HL-60 (cell line): ENCODE data around the gene DDX23.

ENCODE experiments used
- GABPA ChIP-seq: IDR thresholded peaks from 2 replicates; pipeline ENCODE4 v1.6.1; 2012; ENCODE audit warnings: low read depth
- POLR2AphosphoS5 ChIP-seq: IDR thresholded peaks from 2 replicates; pipeline ENCODE4 v1.6.1; 2012; ENCODE audit warnings: low read depth
- SPI1 ChIP-seq: IDR thresholded peaks from 2 replicates; pipeline ENCODE4 v1.6.1; 2012; ENCODE audit warnings: low read depth, mild to moderate bottlenecking, borderline replicate concordance
- TF ChIP-seq, protein P1 (sequence below): IDR thresholded peaks from one replicate; pipeline ENCODE4 v1.5.1; 2011; ENCODE audit warnings: low read length, control low read depth, inconsistent platforms; ENCODE audit not compliant: insufficient read depth
- TF ChIP-seq, protein P2 (sequence below): IDR thresholded peaks from 2 replicates; pipeline ENCODE4 v1.6.1; 2012; ENCODE audit warnings: low read depth; ENCODE audit not compliant: insufficient replicate concordance

DNA sequence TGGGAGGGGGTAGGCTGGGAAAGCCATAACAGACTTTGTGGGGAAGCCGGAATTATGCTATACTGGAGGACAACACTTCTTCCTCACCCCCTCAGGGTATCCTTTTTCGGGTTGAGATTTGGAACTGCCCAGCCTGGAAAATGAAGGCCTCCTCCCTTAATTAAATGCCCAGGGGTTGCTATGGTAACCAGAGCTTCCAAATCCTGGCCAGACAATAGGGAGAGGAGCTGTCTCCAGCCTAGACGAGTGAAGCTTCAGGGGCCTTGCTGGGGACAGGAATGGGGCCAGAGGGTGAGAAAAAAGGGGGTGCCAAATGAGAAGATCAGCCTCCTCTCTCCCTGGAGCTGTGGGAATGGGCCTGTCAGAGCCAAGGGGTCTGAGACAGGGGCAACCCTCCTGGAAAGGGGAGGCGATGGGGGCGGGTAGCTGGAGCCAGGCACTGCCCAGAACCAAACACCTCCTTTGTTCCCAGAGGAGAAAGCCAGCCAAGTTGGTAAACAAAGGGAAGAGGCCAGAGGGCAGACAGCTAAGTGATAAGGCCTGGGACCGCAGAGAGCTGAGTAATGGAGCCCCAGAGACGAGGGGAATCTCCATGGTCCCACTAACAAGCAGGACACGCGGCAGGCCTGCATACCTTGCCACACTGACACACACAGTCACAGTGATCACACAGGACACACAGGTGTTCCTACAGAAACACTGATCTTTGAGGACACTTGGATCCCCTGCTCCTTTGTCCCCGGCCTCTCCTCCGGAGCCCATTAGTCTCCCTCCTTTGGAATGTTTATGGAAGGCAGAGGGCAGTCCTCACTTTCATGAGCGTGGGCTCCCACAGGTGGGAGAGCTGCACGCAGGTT, 31.6 kb upstream of the DDX23 start:
- TF ChIP-seq, protein P1, sequence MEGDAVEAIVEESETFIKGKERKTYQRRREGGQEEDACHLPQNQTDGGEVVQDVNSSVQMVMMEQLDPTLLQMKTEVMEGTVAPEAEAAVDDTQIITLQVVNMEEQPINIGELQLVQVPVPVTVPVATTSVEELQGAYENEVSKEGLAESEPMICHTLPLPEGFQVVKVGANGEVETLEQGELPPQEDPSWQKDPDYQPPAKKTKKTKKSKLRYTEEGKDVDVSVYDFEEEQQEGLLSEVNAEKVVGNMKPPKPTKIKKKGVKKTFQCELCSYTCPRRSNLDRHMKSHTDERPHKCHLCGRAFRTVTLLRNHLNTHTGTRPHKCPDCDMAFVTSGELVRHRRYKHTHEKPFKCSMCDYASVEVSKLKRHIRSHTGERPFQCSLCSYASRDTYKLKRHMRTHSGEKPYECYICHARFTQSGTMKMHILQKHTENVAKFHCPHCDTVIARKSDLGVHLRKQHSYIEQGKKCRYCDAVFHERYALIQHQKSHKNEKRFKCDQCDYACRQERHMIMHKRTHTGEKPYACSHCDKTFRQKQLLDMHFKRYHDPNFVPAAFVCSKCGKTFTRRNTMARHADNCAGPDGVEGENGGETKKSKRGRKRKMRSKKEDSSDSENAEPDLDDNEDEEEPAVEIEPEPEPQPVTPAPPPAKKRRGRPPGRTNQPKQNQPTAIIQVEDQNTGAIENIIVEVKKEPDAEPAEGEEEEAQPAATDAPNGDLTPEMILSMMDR: no peak
- TF ChIP-seq POLR2AphosphoS5 (no peak), SPI1 (no peak), GABPA (no peak)
- TF ChIP-seq, protein P2, sequence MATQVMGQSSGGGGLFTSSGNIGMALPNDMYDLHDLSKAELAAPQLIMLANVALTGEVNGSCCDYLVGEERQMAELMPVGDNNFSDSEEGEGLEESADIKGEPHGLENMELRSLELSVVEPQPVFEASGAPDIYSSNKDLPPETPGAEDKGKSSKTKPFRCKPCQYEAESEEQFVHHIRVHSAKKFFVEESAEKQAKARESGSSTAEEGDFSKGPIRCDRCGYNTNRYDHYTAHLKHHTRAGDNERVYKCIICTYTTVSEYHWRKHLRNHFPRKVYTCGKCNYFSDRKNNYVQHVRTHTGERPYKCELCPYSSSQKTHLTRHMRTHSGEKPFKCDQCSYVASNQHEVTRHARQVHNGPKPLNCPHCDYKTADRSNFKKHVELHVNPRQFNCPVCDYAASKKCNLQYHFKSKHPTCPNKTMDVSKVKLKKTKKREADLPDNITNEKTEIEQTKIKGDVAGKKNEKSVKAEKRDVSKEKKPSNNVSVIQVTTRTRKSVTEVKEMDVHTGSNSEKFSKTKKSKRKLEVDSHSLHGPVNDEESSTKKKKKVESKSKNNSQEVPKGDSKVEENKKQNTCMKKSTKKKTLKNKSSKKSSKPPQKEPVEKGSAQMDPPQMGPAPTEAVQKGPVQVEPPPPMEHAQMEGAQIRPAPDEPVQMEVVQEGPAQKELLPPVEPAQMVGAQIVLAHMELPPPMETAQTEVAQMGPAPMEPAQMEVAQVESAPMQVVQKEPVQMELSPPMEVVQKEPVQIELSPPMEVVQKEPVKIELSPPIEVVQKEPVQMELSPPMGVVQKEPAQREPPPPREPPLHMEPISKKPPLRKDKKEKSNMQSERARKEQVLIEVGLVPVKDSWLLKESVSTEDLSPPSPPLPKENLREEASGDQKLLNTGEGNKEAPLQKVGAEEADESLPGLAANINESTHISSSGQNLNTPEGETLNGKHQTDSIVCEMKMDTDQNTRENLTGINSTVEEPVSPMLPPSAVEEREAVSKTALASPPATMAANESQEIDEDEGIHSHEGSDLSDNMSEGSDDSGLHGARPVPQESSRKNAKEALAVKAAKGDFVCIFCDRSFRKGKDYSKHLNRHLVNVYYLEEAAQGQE: no peak
